Hepatocyte (in vitro differentiated cells): ENCODE results near the gene NAXD. TPM values are rescaled to one million over a fixed set of nuclear protein-coding genes. Genes with fewer than 3 reads are reported as not detected.
"Not testable (repeated sequence)": the region's sequence is repeated elsewhere in the genome, so short reads cannot be mapped to it uniquely, and the experiment has no call there.

Experiments used
- DNase-seq: peaks from one replicate; pipeline ENCODE4 v3.0.0-alpha.2; 2016; ENCODE audit warnings: low spot score
- H2AFZ ChIP-seq: fragments of 200-600 bp; sonication (generic); 2 replicates; pipeline ENCODE4 v1.6.0; 2016; ENCODE audit warnings: antibody characterized with exemption, mild to moderate bottlenecking
- H3K27ac ChIP-seq: fragments of 200-600 bp; sonication (generic); 2 replicates; pipeline ENCODE4 v1.5.1; 2016; ENCODE audit warnings: mild to moderate bottlenecking
- H3K27me3 ChIP-seq: fragments of 200-600 bp; sonication (generic); 2 replicates; pipeline ENCODE4 v1.6.1; 2016
- H3K36me3 ChIP-seq: fragments of 200-600 bp; sonication (generic); replicated peaks from 2 replicates; pipeline ENCODE4 v1.5.1; 2016; ENCODE audit warnings: low read depth; ENCODE audit not compliant: insufficient read depth
- H3K4me1 ChIP-seq: fragments of 200-600 bp; sonication (generic); 2 replicates; pipeline ENCODE4 v1.5.1; 2016; ENCODE audit warnings: mild to moderate bottlenecking, moderate library complexity; ENCODE audit not compliant: insufficient read depth
- H3K4me2 ChIP-seq: fragments of 200-600 bp; sonication (generic); 2 replicates; pipeline ENCODE4 v1.6.0; 2016
- H3K4me3 ChIP-seq: fragments of 200-600 bp; sonication (generic); 2 replicates; pipeline ENCODE4 v1.5.1; 2016; ENCODE audit warnings: mild to moderate bottlenecking
- H3K79me2 ChIP-seq: fragments of 200-600 bp; sonication (generic); 2 replicates; pipeline ENCODE4 v1.6.0; 2017; ENCODE audit warnings: mild to moderate bottlenecking
- H3K9me2 ChIP-seq: fragments of 200-600 bp; sonication (generic); replicated peaks from 2 replicates; pipeline ENCODE4 v1.6.0; 2017; ENCODE audit warnings: mild to moderate bottlenecking; ENCODE audit not compliant: insufficient read depth
- H3K9me3 ChIP-seq: fragments of 200-600 bp; sonication (generic); 2 replicates; pipeline ENCODE4 v1.5.1; 2016; ENCODE audit warnings: low read depth, mild to moderate bottlenecking
- H4K20me1 ChIP-seq: fragments of 200-600 bp; sonication (generic); 2 replicates; pipeline ENCODE4 v1.6.0; 2016; ENCODE audit warnings: mild to moderate bottlenecking; ENCODE audit not compliant: insufficient read depth, poor library complexity, severe bottlenecking
- EZH2 ChIP-seq: fragments of 200-600 bp; sonication (generic); IDR thresholded peaks from 2 replicates; pipeline ENCODE4 v1.6.1; 2016; ENCODE audit warnings: antibody characterized with exemption, mild to moderate bottlenecking, borderline replicate concordance
- EZH2phosphoT487 ChIP-seq: fragments of 200-600 bp; sonication (generic); IDR thresholded peaks from one replicate; pipeline ENCODE4 v1.6.1; 2018; ENCODE audit warnings: antibody characterized with exemption, mild to moderate bottlenecking, low read depth, moderate library complexity; ENCODE audit not compliant: unreplicated experiment, severe bottlenecking
- WGBS: methylation state at CpG from one replicate; pipeline ENCODE4 v1.1.6; 2016; ENCODE audit warnings: low lambda C conversion rate; ENCODE audit errors: missing lambda C conversion rate; 5-methylcytosine and 5-hydroxymethylcytosine counted together
- polyA plus RNA-seq: library from polyadenylated mRNA; unstranded; fragments of >200 nt; fragmentation: Nextera tagmentation; extraction: Ambion mirVana; gene quantifications from 2 replicates; pipeline ENCODE4 v1.2.1, GENCODE V29; 2016
- total RNA-seq: library from RNA; depleted of rRNA; stranded (reverse); fragments of >200 nt; gene quantifications from 2 replicates; pipeline ENCODE4 v1.2.3, GENCODE V29; 2014
- TF ChIP-seq, protein P1 (sequence below): fragments of 200-600 bp; sonication (generic); IDR thresholded peaks from 2 replicates; pipeline ENCODE4 v1.5.1; 2016; ENCODE audit warnings: antibody characterized with exemption, mild to moderate bottlenecking; ENCODE audit not compliant: poor library complexity

The NAXD gene
- total and polyA plus RNA-seq, 2 experiments from 2014 or later, result 30.9 to 34.5 TPM

- no peaks in the 10 kb centered on the region for H3K4me1 ChIP-seq
- no peak overlapping the region for H3K4me2 ChIP-seq
- no peaks in the 10 kb centered on the region for H4K20me1 ChIP-seq
- TF ChIP-seq EZH2phosphoT487 (no peak), EZH2 (no peak)
- TF ChIP-seq, protein P1, sequence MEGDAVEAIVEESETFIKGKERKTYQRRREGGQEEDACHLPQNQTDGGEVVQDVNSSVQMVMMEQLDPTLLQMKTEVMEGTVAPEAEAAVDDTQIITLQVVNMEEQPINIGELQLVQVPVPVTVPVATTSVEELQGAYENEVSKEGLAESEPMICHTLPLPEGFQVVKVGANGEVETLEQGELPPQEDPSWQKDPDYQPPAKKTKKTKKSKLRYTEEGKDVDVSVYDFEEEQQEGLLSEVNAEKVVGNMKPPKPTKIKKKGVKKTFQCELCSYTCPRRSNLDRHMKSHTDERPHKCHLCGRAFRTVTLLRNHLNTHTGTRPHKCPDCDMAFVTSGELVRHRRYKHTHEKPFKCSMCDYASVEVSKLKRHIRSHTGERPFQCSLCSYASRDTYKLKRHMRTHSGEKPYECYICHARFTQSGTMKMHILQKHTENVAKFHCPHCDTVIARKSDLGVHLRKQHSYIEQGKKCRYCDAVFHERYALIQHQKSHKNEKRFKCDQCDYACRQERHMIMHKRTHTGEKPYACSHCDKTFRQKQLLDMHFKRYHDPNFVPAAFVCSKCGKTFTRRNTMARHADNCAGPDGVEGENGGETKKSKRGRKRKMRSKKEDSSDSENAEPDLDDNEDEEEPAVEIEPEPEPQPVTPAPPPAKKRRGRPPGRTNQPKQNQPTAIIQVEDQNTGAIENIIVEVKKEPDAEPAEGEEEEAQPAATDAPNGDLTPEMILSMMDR, result no peak
- peaks cover 4% of the 10 kb centered on the region for H3K36me3 ChIP-seq
- DNase-seq, result no peak
- 96% methylated on average over 14 of the region's 14 CpGs for WGBS
- H3K4me3 ChIP-seq, result no peak overlapping the region
- no peaks in the 10 kb centered on the region for H3K79me2 ChIP-seq
- H3K9me3 ChIP-seq, result no peaks in the 10 kb centered on the region
- H3K27ac ChIP-seq, result no peak overlapping the region
- no peak overlapping the region for H2AFZ ChIP-seq
- no peaks in the 10 kb centered on the region for H3K27me3 ChIP-seq
- no peaks in the 10 kb centered on the region for H3K9me2 ChIP-seq
These were observed 38.5 kb downstream of the NAXD start for GRCh38 chr13:110653851-110654250.

- 97% methylated on average over 7 of the region's 7 CpGs for WGBS
These were observed 41.9 kb downstream of the NAXD start for GRCh38 chr13:110657196-110657595.

GRCh38 chr13:110658218-110658911 lies 43.0 kb downstream of the NAXD start:
- not testable (repeated sequence) for H3K36me3 ChIP-seq, H3K4me2 ChIP-seq, H3K79me2 ChIP-seq, H3K4me1 ChIP-seq, H2AFZ ChIP-seq, H3K4me3 ChIP-seq, H3K9me2 ChIP-seq, H4K20me1 ChIP-seq, H3K27ac ChIP-seq, H3K9me3 ChIP-seq, DNase-seq, H3K27me3 ChIP-seq
- 94% methylated on average over 6 of the region's 6 CpGs for whole genome bisulfite sequencing

More at GRCh38 chr13:110657196-110657595, 41.9 kb downstream of the NAXD start:
- no peak for DNase-seq
- H3K79me2 ChIP-seq, result no peaks in the 10 kb centered on the region
- H4K20me1 ChIP-seq, result no peaks in the 10 kb centered on the region
- no peak overlapping the region for H3K4me2 ChIP-seq
- H3K4me1 ChIP-seq, result no peaks in the 10 kb centered on the region
- no peaks in the 10 kb centered on the region for H3K9me2 ChIP-seq
- peaks cover 8% of the 10 kb centered on the region for H3K9me3 ChIP-seq
- no peaks in the 10 kb centered on the region for H3K27me3 ChIP-seq
- H3K4me3 ChIP-seq, result no peak overlapping the region
- no peak for TF ChIP-seq EZH2
- no peak for TF ChIP-seq EZH2phosphoT487
- TF ChIP-seq, protein P1, result no peak
- no peak overlapping the region for H3K27ac ChIP-seq
- no peak overlapping the region for H2AFZ ChIP-seq
- peaks cover 4% of the 10 kb centered on the region for H3K36me3 ChIP-seq

- H2AFZ ChIP-seq, result no peak overlapping the region
- H3K9me3 ChIP-seq, result peaks cover 8% of the 10 kb centered on the region
- no peaks in the 10 kb centered on the region for H3K27me3 ChIP-seq
- WGBS, result 89% methylated on average over 3 of the region's 3 CpGs
- H3K27ac ChIP-seq, result no peak overlapping the region
- H3K4me2 ChIP-seq, result no peak overlapping the region
- DNase-seq, result no peak
- no peaks in the 10 kb centered on the region for H3K9me2 ChIP-seq
- H3K79me2 ChIP-seq, result no peaks in the 10 kb centered on the region
- H4K20me1 ChIP-seq, result no peaks in the 10 kb centered on the region
- H3K4me3 ChIP-seq, result no peak overlapping the region
- TF ChIP-seq EZH2phosphoT487 (no peak), EZH2 (no peak)
- TF ChIP-seq, protein P1, result no peak
- H3K36me3 ChIP-seq, result peaks cover 4% of the 10 kb centered on the region
- H3K4me1 ChIP-seq, result no peaks in the 10 kb centered on the region
These were observed 45.9 kb downstream of the NAXD start for GRCh38 chr13:110661256-110661655.
